AG09319 (cell line): Measurements from ENCODE around the gene C11orf21.

Experiments
- DNase-seq: peaks from one replicate; pipeline ENCODE4 v3.0.0-alpha.2; 2010; ENCODE audit warnings: low read depth; ENCODE audit errors: extremely low read depth
- TF ChIP-seq, protein P1 (sequence below): IDR thresholded peaks from 2 replicates; pipeline ENCODE4 v1.5.1; 2011; ENCODE audit warnings: low read depth, mild to moderate bottlenecking, inconsistent platforms, low read length, moderate library complexity

Gene C11orf21

DNA sequence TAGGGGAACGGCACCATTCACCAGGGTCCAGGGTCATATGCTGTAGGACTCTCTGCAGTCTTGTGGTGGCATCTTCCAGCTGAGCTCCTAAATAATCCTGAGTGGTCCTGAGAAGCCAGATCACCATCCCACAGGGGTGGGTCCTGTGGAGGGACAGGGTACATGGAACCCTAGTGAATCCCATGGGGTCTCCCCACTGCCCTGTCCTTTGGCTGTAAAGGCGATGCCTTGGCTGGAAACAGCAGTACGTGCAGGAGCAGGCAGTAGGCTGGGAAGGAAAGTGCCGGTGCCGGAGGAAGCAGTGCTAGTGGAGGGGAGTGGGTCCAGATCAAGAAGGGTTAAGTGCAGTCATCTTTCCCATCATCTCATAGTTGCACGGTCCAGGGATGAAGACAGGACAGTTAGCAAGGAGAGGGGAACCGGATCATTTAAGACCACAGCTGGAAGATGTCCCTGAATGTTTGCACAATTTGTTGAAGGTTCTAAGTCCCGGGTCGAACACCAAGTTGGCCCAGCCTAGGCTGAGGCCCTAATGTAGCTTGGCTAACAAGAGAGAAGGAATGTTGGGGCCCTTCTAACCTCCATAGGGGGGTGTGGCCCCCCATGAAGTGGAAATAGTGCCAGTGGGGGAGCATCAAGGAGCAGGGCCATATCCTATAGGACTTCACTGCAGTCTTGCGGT lies 18.2 kb upstream of the C11orf21 start:
- TF ChIP-seq, protein P1, sequence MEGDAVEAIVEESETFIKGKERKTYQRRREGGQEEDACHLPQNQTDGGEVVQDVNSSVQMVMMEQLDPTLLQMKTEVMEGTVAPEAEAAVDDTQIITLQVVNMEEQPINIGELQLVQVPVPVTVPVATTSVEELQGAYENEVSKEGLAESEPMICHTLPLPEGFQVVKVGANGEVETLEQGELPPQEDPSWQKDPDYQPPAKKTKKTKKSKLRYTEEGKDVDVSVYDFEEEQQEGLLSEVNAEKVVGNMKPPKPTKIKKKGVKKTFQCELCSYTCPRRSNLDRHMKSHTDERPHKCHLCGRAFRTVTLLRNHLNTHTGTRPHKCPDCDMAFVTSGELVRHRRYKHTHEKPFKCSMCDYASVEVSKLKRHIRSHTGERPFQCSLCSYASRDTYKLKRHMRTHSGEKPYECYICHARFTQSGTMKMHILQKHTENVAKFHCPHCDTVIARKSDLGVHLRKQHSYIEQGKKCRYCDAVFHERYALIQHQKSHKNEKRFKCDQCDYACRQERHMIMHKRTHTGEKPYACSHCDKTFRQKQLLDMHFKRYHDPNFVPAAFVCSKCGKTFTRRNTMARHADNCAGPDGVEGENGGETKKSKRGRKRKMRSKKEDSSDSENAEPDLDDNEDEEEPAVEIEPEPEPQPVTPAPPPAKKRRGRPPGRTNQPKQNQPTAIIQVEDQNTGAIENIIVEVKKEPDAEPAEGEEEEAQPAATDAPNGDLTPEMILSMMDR = no peak
- no peak for DNase-seq

DNA sequence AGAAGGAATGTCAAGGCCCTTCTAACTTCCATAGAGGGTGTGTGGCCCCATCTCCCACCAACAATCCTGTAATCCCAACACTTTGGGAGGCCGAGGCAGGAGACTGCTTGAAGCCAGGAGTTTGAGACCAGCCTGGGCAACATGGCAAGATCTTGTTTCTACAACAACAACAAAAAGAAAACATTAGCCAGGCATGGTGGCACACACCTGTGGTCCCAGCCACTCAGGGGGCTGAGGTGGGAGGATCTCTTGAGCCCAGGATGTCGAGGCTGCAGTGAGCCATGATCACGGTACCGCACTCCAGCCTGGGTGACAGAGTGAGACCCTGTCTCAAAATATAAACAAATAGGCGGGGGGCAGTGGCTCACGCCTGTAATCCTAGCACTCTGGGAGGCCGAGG lies 17.0 kb upstream of the C11orf21 start:
- TF ChIP-seq, protein P1 = no peak
- DNase-seq = no peak

DNA sequence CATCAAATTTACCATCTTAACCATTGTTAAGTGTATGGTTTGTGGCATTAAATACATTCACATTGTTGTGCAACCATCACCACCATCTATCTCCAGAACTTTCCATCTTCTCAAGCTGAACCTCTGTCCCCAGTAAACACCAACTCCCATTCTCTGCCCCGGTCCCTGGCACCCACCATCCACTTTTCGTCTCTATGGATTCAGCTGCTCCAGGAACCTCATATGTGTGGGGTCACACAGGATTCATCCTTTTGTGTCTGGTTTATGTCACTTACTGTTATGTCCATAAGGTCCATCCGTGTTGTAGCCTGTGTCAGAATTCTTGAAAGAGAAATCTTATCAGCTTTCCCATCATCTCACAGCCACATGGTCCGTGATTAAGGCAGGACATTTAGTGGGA lies 16.4 kb upstream of the C11orf21 start:
- no peak for DNase-seq
- TF ChIP-seq, protein P1 = no peak

DNA sequence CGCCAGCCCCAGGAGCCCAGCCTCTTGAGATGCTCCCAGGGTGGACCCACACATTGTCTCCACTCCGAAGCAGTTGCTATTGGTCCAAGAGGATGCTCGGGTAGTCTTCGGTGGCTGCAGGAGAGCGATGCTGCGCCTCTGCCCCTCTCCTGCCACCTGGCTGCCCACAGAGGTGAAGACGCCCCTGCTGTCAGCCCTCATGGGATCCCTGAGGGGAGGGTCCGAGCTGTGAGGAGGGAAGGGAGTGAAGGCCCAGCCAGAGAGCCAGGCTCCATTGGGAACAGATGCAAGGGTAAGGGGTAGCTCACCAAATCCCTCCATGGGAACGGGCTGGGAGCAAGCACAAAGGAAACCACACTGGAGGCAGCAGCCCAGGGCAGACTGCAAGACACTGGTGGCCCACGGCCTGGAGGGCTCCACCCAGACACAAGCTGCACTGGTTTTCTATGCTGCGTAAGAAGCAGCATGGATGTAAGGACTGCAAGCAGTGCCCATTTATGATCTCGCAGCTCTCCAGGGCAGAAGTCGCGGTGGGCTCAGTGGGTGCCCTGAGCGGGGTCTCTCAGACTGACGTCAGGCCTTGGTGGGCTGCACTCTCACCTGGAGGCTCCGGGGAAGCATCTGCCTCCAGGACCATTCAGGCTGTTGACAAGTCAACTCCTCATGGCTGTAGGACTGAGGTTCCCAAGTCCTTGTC lies 15.8 kb upstream of the C11orf21 start:
- no peak for DNase-seq
- TF ChIP-seq, protein P1 = no peak

DNA sequence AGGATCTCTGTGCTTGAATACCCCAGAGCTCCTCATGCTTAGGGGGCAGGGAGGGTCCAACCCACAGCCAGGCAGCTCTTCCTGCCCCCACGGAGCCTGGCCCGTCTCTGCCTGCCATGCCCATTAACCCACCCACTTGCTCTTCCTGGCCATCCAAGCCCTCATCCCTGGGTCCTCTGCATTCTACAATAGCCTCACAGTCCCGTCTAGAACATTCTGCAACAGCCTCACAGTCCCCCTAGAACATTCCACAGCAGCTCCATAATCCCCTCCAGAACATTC lies 15.2 kb upstream of the C11orf21 start:
- TF ChIP-seq, protein P1 = no peak

DNA sequence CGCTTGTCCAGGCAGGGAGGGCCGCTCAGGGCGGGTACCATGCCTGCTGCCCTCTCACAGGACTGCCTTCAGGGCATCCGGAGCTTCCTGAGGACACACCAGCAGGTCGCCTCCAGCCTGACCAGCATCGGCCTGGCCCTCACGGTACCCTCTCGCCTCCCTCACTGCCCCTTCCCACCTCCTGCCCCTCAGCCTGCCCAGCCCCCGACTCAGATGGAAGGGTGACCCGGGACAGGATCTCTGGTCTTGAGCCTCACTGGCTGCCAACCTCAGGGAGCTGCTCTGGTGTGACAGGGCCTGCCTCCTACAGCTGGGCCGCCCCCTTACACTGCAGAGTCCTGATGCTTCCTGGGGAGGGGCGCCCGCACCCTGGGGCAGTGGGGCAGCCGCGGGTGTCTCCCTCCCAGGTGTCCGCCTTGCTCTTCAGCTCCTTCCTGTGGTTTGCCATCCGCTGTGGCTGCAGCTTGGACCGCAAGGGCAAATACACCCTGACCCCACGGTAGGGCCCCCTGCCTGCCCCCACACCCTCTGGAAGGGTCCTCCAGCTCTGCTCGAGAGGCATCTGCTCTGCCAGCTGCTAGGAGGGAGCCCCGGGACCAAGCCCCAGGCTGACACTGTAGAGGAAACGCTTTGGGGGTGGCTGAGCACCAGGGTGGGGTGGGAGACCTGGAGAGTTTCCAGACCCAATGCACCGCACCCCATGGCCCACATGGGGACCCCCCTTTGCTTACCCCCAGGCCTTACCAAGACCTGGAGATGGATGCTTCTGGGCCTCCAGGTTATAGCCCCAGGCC lies 14.6 kb upstream of the C11orf21 start:
- TF ChIP-seq, protein P1 = no peak
- DNase-seq = no peak

More for the DNA sequence above, 15.2 kb upstream of the C11orf21 start:
- DNase-seq = no peak
